PC-3 (cell line): Measurements from ENCODE around the gene TENM4.

ENCODE experiments used
- CTCF ChIP-seq: fragments of 300-600 bp; sonication (generic); conservative IDR thresholded peaks from 2 replicates; pipeline ENCODE4 v1.5.1; 2017; ENCODE audit warnings: antibody characterized with exemption, low read depth, mild to moderate bottlenecking, low read length
- EZH2 ChIP-seq: fragments of 300-600 bp; sonication (generic); IDR thresholded peaks from one replicate; pipeline ENCODE4 v1.6.1; 2017; ENCODE audit warnings: antibody characterized with exemption, mild to moderate bottlenecking, low read length; ENCODE audit not compliant: unreplicated experiment
- EZH2phosphoT487 ChIP-seq: fragments of 300-600 bp; sonication (generic); IDR thresholded peaks from 2 replicates; pipeline ENCODE4 v1.6.1; 2018; ENCODE audit warnings: mild to moderate bottlenecking, antibody characterized with exemption, low read length, borderline replicate concordance

- no peak for TF ChIP-seq EZH2
- no peak for TF ChIP-seq CTCF
- TF ChIP-seq EZH2phosphoT487: no peak
Measured at GRCh38 chr11:79371724-79372123, 69.1 kb downstream of the TENM4 start.
